Measurements from ENCODE around the gene ACP7.
A peak's percentile ranks its signal among the peaks of the same experiment; 100 is the strongest.
"Not testable (repeated sequence)": the region's sequence is repeated elsewhere in the genome, so short reads cannot be mapped to it uniquely, and the experiment has no call there.

Gene ACP7

GRCh38 chr19:39110263-39110967, 26.2 kb downstream of the ACP7 start:
- DNase-seq (ENCODE audit: low spot score): peak; percentile 69

GRCh38 chr19:39111593-39112199, 27.5 kb downstream of the ACP7 start:
- no peak for DNase-seq (ENCODE audit: low spot score)

- DNase-seq (ENCODE audit: low spot score): no peak
Measured at GRCh38 chr19:39112338-39112890, 28.2 kb downstream of the ACP7 start.

- no peak for DNase-seq (ENCODE audit: low spot score)
Measured at GRCh38 chr19:39113199-39113598, 29.0 kb downstream of the ACP7 start.

GRCh38 chr19:39115105-39115847, 31.1 kb downstream of the ACP7 start:
- DNase-seq (ENCODE audit: low spot score): no peak

- DNase-seq (ENCODE audit: low spot score): not testable (repeated sequence)
Measured at GRCh38 chr19:39117023-39117422, 32.9 kb downstream of the ACP7 start.

GRCh38 chr19:39119830-39120229, 35.7 kb downstream of the ACP7 start:
- no peak for DNase-seq (ENCODE audit: low spot score)

GRCh38 chr19:39122934-39123731, 39.0 kb downstream of the ACP7 start:
- DNase-seq (ENCODE audit: low spot score): no peak

- DNase-seq (ENCODE audit: low spot score): no peak
Measured at GRCh38 chr19:39124136-39124764, 40.1 kb downstream of the ACP7 start.

GRCh38 chr19:39125199-39125553, 41.0 kb downstream of the ACP7 start:
- no peak for DNase-seq (ENCODE audit: low spot score)

- peak; percentile 99 for DNase-seq (ENCODE audit: low spot score)
Measured at GRCh38 chr19:39125554-39126311, 41.6 kb downstream of the ACP7 start, which contains the start of gene PAK4. Gene PAK4 (plus strand): TSS chr19:39125786. CDS start chr19:39169554, 43,768 bp downstream.

- no peak for DNase-seq (ENCODE audit: low spot score)
Measured at GRCh38 chr19:39126312-39127187, 42.4 kb downstream of the ACP7 start.

GRCh38 chr19:39127812-39128515, 43.8 kb downstream of the ACP7 start:
- no peak for DNase-seq (ENCODE audit: low spot score)

- no peak for DNase-seq (ENCODE audit: low spot score)
Measured at GRCh38 chr19:39128516-39129079, 44.4 kb downstream of the ACP7 start.

GRCh38 chr19:39129116-39129515, 44.9 kb downstream of the ACP7 start:
- no peak for DNase-seq (ENCODE audit: low spot score)

- no peak for DNase-seq (ENCODE audit: low spot score)
Measured at GRCh38 chr19:39130337-39131254, 46.4 kb downstream of the ACP7 start.

- DNase-seq (ENCODE audit: low spot score): no peak
Measured at GRCh38 chr19:39131255-39131755, 47.1 kb downstream of the ACP7 start.

Measured in ecto neural progenitor cell (in vitro differentiated cells).